PC-3 (cell line): ENCODE results near the gene TRIM24. TPM values are rescaled to one million over a fixed set of nuclear protein-coding genes. Genes with fewer than 3 reads are reported as not detected.

Experiments
- ATAC-seq: fragments of 200-7000 bp; cut with Tn5 transposase; 2 replicates; pipeline ENCODE4 v1.9.1; 2020; ENCODE audit warnings: mild to moderate bottlenecking, moderate library complexity
- BruUV-seq: library from RNA; stranded (reverse); fragments of 400-500 nt; replicated peaks from 2 replicates; lab custom pipeline; 2021; lab: Mats Ljungman, UMichigan
- CTCF ChIA-PET: fragments of 300-600 bp; sonication (Branson Sonifier 250); formaldehyde crosslinking; loops from one replicate; lab custom pipeline; 2022; ENCODE audit warnings: antibody characterized with exemption; lab: Charles Lee
- POLR2A ChIA-PET: fragments of 300-600 bp; sonication (Branson Sonifier 250); formaldehyde crosslinking; loops from one replicate; lab custom pipeline; 2022; ENCODE audit warnings: antibody characterized with exemption; ENCODE audit not compliant: unreplicated experiment; lab: Charles Lee
- DNase-seq: peaks from one replicate; pipeline ENCODE4 v3.0.0-alpha.2; 2015
- H2AFZ ChIP-seq: fragments of 300-600 bp; sonication (generic); 2 replicates; pipeline ENCODE4 v1.6.0; 2016; ENCODE audit warnings: antibody characterized with exemption, low read length
- H3F3A ChIP-seq: fragments of 300-600 bp; sonication (generic); one replicate; pipeline ENCODE4 v1.6.0; 2017; ENCODE audit warnings: antibody characterized with exemption, low read length, control low read depth, mild to moderate bottlenecking; ENCODE audit not compliant: unreplicated experiment
- H3K27ac ChIP-seq: fragments of 300-600 bp; sonication (generic); 2 replicates; pipeline ENCODE4 v1.5.1; 2016; ENCODE audit warnings: mild to moderate bottlenecking, low read length
- H3K27me3 ChIP-seq: fragments of 300-600 bp; sonication (generic); 2 replicates; pipeline ENCODE4 v1.6.1; 2016; ENCODE audit warnings: low read length, mixed read lengths
- H3K36me3 ChIP-seq: fragments of 300-600 bp; sonication (generic); 2 replicates; pipeline ENCODE4 v1.6.1; 2016; ENCODE audit warnings: low read depth, mixed run types, low read length, mixed read lengths
- H3K4me1 ChIP-seq: fragments of 300-600 bp; sonication (generic); 2 replicates; pipeline ENCODE4 v1.5.1; 2016; ENCODE audit warnings: low read length; ENCODE audit not compliant: insufficient read depth
- H3K4me2 ChIP-seq: fragments of 300-600 bp; sonication (generic); 2 replicates; pipeline ENCODE4 v1.6.0; 2016; ENCODE audit warnings: low read length
- H3K4me3 ChIP-seq: fragments of 300-600 bp; sonication (generic); 2 replicates; pipeline ENCODE4 v1.5.1; 2016; ENCODE audit warnings: mild to moderate bottlenecking, low read length, mixed read lengths
- H3K79me2 ChIP-seq: fragments of 300-600 bp; sonication (generic); 2 replicates; pipeline ENCODE4 v1.6.1; 2017; ENCODE audit warnings: low read length, mixed read lengths
- H3K9ac ChIP-seq: fragments of 300-600 bp; sonication (generic); 2 replicates; pipeline ENCODE4 v1.6.0; 2016; ENCODE audit warnings: mild to moderate bottlenecking, low read length
- H3K9me2 ChIP-seq: fragments of 300-600 bp; sonication (generic); replicated peaks from 2 replicates; pipeline ENCODE4 v1.6.1; 2016; ENCODE audit warnings: mixed run types, low read length, mixed read lengths
- H3K9me3 ChIP-seq: fragments of 300-600 bp; sonication (generic); 2 replicates; pipeline ENCODE4 v1.6.1; 2016; ENCODE audit warnings: low read length, mixed read lengths
- H4K20me1 ChIP-seq: fragments of 300-600 bp; sonication (generic); 2 replicates; pipeline ENCODE4 v1.6.1; 2016; ENCODE audit warnings: low read length, mixed read lengths
- CTCF ChIP-seq: fragments of 300-600 bp; sonication (generic); conservative IDR thresholded peaks from 2 replicates; pipeline ENCODE4 v1.5.1; 2017; ENCODE audit warnings: antibody characterized with exemption, low read depth, mild to moderate bottlenecking, low read length
- EZH2 ChIP-seq: fragments of 300-600 bp; sonication (generic); IDR thresholded peaks from one replicate; pipeline ENCODE4 v1.6.1; 2017; ENCODE audit warnings: antibody characterized with exemption, mild to moderate bottlenecking, low read length; ENCODE audit not compliant: unreplicated experiment
- EZH2phosphoT487 ChIP-seq: fragments of 300-600 bp; sonication (generic); IDR thresholded peaks from 2 replicates; pipeline ENCODE4 v1.6.1; 2018; ENCODE audit warnings: mild to moderate bottlenecking, antibody characterized with exemption, low read length, borderline replicate concordance
- intact Hi-C: fragments of 100-400 bp; cut with micrococcal nuclease; formaldehyde crosslinking; loops from 2 replicates; pipeline ENCODE4 v1.9.0; 2023
- total RNA-seq: library from RNA; depleted of rRNA; stranded (reverse); fragments of >200 nt; gene quantifications from 2 replicates; pipeline ENCODE4 v1.2.3, GENCODE V29; 2014

TRIM24 gene
- total RNA-seq, 1 experiment from 2014 or later, result 12.9 TPM

- BruUV-seq, result no TSS peak
- peaks cover 5% of the 10 kb centered on the region; the same call in 1 of the 2 replicates for H3K36me3 ChIP-seq
These were observed 26.2 kb upstream of the TRIM24 start for GRCh38 chr7:138433583-138434443.

GRCh38 chr7:138434597-138435019 lies 25.5 kb upstream of the TRIM24 start:
- ChIA-PET CTCF (no interaction called here), POLR2A (no interaction called here)
- H3K4me2 ChIP-seq, result no peak overlapping the region
- H4K20me1 ChIP-seq, result no peaks in the 10 kb centered on the region
- peaks cover 5% of the 10 kb centered on the region; the same call in 1 of the 2 replicates for H3K4me1 ChIP-seq
- no peak overlapping the region for H2AFZ ChIP-seq
- peak overlapping the region; percentile 26; the same call in 1 of the 2 replicates for H3K27ac ChIP-seq
- ATAC-seq (peak; percentile 46; the same call in 1 of the 2 replicates), DNase-seq (no peak)
- no peaks in the 10 kb centered on the region for H3K9me2 ChIP-seq
- no peaks in the 10 kb centered on the region for H3K27me3 ChIP-seq
- no peak overlapping the region for H3K9ac ChIP-seq
- peaks cover 5% of the 10 kb centered on the region; the same call in 1 of the 2 replicates for H3K36me3 ChIP-seq
- H3F3A ChIP-seq, result no peaks in the 10 kb centered on the region
- H3K79me2 ChIP-seq, result no peaks in the 10 kb centered on the region
- no peak overlapping the region for H3K4me3 ChIP-seq
- peaks cover 5% of the 10 kb centered on the region; the same call in 1 of the 2 replicates for H3K9me3 ChIP-seq
- no peak for TF ChIP-seq EZH2
- TF ChIP-seq EZH2phosphoT487, result no peak
- TF ChIP-seq CTCF, result no peak
- no TSS peak for BruUV-seq
- intact Hi-C loops, result no loop called here

More at GRCh38 chr7:138433583-138434443, 26.2 kb upstream of the TRIM24 start:
- Histone ChIP-seq H3K9ac (no peak overlapping the region), H3K9me2 (no peaks in the 10 kb centered on the region), H4K20me1 (no peaks in the 10 kb centered on the region), H3K4me1 (peaks cover 3% of the 10 kb centered on the region; the same call in 1 of the 2 replicates), H3K79me2 (no peaks in the 10 kb centered on the region), H3K27ac (peak overlapping the region; percentile 26; the same call in 1 of the 2 replicates), H3K9me3 (peaks cover 10% of the 10 kb centered on the region; the same call in 1 of the 2 replicates), H3K4me2 (no peak overlapping the region), H3F3A (no peaks in the 10 kb centered on the region), H2AFZ (no peak overlapping the region), H3K27me3 (no peaks in the 10 kb centered on the region), H3K4me3 (no peak overlapping the region)
- no peak for TF ChIP-seq EZH2phosphoT487
- TF ChIP-seq EZH2, result no peak
- TF ChIP-seq CTCF, result no peak
- DNase-seq, result peak; percentile 52
- intact Hi-C loops, result no loop called here
- ChIA-PET POLR2A (no interaction called here), CTCF (no interaction called here)
- peak; percentile 67 for ATAC-seq
